ENCODE results near the gene PLPP1. TPM values are rescaled to one million over a fixed set of nuclear protein-coding genes. Genes with fewer than 3 reads are reported as not detected.

Gene PLPP1
- total RNA-seq, 1 experiment from 2014 or later: 10.5 TPM

GRCh38 chr5:55497712-55498111 is 37.1 kb downstream of the PLPP1 start:
- Histone ChIP-seq H3K36me3 (ENCODE audit: control insufficient read depth in 1 of 2, insufficient read depth in 2 of 2, low read length in 2 of 2) (no peaks in the 10 kb centered on the region), H3K4me3 (replicated peaks in 1 of 2; ENCODE audit: low read depth in 1 of 2, low read length in 2 of 2) (no peak overlapping the region), H3K79me2 (ENCODE audit: insufficient read depth, low read length) (no peaks in the 10 kb centered on the region), H3K9me2 (ENCODE audit: insufficient read depth) (no peaks in the 10 kb centered on the region), H3K4me1 (ENCODE audit: control insufficient read depth in 1 of 2, insufficient read depth in 2 of 2, low read length in 2 of 2) (no peaks in the 10 kb centered on the region), H3K27ac (ENCODE audit: low read depth, low read length) (no peak overlapping the region), H3K9me3 (ENCODE audit: control insufficient read depth in 1 of 2, insufficient read depth in 1 of 2, low read depth in 1 of 2, low read length in 2 of 2) (no peaks in the 10 kb centered on the region), H2AFZ (ENCODE audit: low read depth, low read length, poor library complexity, severe bottlenecking) (no peak overlapping the region), H3K27me3 (ENCODE audit: insufficient read depth, low read length) (no peaks in the 10 kb centered on the region), H3K4me2 (ENCODE audit: low read length) (no peak overlapping the region), H4K20me1 (ENCODE audit: insufficient read depth) (no peaks in the 10 kb centered on the region), H3K9ac (ENCODE audit: low read length) (no peak overlapping the region)
- intact Hi-C loops (cut with micrococcal nuclease): no loop called here
- TF ChIP-seq POLR2AphosphoS5 (IDR thresholded peaks at IDR 0.05; ENCODE audit: low read depth, low read length) (no peak), EGR1 (IDR thresholded peaks at IDR 0.05; ENCODE audit: low read depth) (no peak), EZH2phosphoT487 (IDR thresholded peaks at IDR 0.05; ENCODE audit: borderline replicate concordance) (no peak), YY1 (IDR thresholded peaks at IDR 0.05; ENCODE audit: extremely low read depth, insufficient replicate concordance, low read depth, low read length) (no peak), SP1 (IDR thresholded peaks at IDR 0.05; ENCODE audit: low read depth) (no peak), FOSL1 (IDR thresholded peaks at IDR 0.05; ENCODE audit: low read depth) (no peak), ATF3 (IDR thresholded peaks at IDR 0.05) (no peak), CTCF (IDR thresholded peaks at IDR 0.05 in 2 of 3, conservative IDR thresholded peaks at IDR 0.05 in 1 of 3; ENCODE audit: borderline replicate concordance in 1 of 3, insufficient read depth in 1 of 3, low read depth in 2 of 3, low read length in 2 of 3) (no peak), ZBTB33 (IDR thresholded peaks at IDR 0.05; ENCODE audit: extremely low read depth, insufficient replicate concordance, low read length) (no peak), SRF (IDR thresholded peaks at IDR 0.05; ENCODE audit: low read depth) (no peak), REST (IDR thresholded peaks at IDR 0.05; ENCODE audit: low read depth) (no peak), ZFX (IDR thresholded peaks at IDR 0.05) (no peak), RAD21 (IDR thresholded peaks at IDR 0.05; ENCODE audit: low read depth) (no peak), JUND (IDR thresholded peaks at IDR 0.05) (no peak), SIN3A (IDR thresholded peaks at IDR 0.05; ENCODE audit: low read depth) (no peak)
- DNase-seq (ENCODE audit: low read depth, low spot score): no peak
- RAD21 ChIA-PET (ENCODE audit: low non-redundant PET in 1 of 2, low total read pairs in 2 of 2, uncharacterized antibody in 2 of 2, unreplicated experiment in 2 of 2): no interaction called here
- CTCF ChIA-PET: no interaction called here
- POLR2A ChIA-PET: no interaction called here
- no TSS peak for BruUV-seq (replicated peaks)
- no peak for ATAC-seq

Measured in HCT116 (cell line).